Astrocyte of the cerebellum (primary cell): ENCODE results near the gene PCDH7.

ENCODE experiments used
- DNase-seq: peaks from one replicate; pipeline ENCODE4 v3.0.0-alpha.2; 2011; ENCODE audit warnings: low read depth
- H3K4me3 ChIP-seq: 2 replicates; pipeline ENCODE4 v1.5.1; 2011; ENCODE audit warnings: mild to moderate bottlenecking, low read depth, low read length, moderate library complexity
- CTCF ChIP-seq: IDR thresholded peaks from 2 replicates; pipeline ENCODE4 v1.5.1; 2012; ENCODE audit warnings: low read length, low read depth, moderate library complexity, mild to moderate bottlenecking; ENCODE audit errors: missing control alignments
- in situ Hi-C: cut with HindIII; loops from 2 replicates; pipeline ENCODE4 v1.10.0; 2017; ENCODE audit warnings: low sequenced_read_pairs

The PCDH7 gene

GRCh38 chr4:30720021-30720660 lies at the start of gene PCDH7:
TSS of gene PCDH7 (plus strand) at chr4:30720369. CDS start at chr4:30721423, 1,054 bp downstream.
- H3K4me3 ChIP-seq, result peak within 1 kb of the TSS; percentile 62
- DNase-seq, result no peak
- no peak for TF ChIP-seq CTCF
- in situ Hi-C loops, result no loop called here

GRCh38 chr4:30671926-30672448 lies 48.2 kb upstream of the PCDH7 start:
- no peak for DNase-seq
- no peak overlapping the region for H3K4me3 ChIP-seq
- no peak for TF ChIP-seq CTCF
- in situ Hi-C loops, result no loop called here

- TF ChIP-seq CTCF, result no peak
- DNase-seq, result no peak
- no peak overlapping the region for H3K4me3 ChIP-seq
- in situ Hi-C loops, result no loop called here
Measured at GRCh38 chr4:30696191-30696590, 24.0 kb upstream of the PCDH7 start.

GRCh38 chr4:30714408-30715031 lies 5.6 kb upstream of the PCDH7 start:
- DNase-seq, result no peak
- peak; percentile 87 for TF ChIP-seq CTCF
- in situ Hi-C loops, result no loop called here
- H3K4me3 ChIP-seq, result no peak overlapping the region

DNA sequence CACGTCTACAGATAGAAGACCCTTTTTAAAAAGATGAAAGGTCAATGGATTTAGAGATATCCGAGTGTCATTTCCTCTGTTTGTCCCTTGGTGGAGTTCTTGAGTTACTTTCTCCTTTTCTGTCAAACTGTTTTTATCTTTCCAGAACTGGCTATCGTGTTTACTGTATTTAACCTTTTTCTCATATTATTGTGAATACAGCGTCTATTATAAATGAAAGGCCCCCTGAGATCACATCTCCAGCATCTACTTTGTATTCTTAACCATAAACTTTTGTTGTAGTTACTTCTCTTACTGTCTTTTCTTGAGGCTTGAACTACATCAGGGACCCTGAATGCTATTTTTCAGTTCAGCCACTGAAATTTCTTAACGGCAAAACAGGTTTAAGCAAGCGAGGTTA lies 4.0 kb upstream of the PCDH7 start:
- in situ Hi-C loops, result no loop called here
- peak; percentile 53 for TF ChIP-seq CTCF
- no peak for DNase-seq
- peak overlapping the region; percentile 62 for H3K4me3 ChIP-seq

DNA sequence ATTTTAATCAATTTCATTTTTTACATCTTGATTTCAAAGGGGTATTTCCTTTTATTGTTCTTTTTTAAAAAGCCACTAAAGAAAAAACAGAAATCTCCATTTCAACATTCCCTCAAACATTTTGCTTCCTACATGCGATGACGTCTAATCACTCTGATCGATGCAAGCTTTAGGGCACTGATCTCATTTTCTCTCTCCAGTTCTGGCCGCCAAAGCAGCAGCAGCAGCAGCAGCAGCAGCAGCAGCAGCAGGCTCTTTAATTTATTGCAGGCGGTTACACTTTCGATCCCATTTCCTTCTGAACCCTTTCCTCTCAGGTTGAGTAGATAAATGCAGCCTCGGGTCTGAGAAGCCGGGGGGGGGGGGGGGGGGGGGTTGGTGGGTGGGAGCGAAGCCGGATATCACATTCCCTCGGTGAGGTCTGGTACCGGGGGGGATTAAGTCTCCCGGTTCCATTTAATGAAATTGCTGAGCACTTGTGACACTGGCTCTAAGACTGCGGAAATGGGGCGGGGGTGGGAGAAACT lies 3.4 kb upstream of the PCDH7 start:
- no peak for DNase-seq
- no peak for TF ChIP-seq CTCF
- in situ Hi-C loops, result no loop called here
- H3K4me3 ChIP-seq, result peak overlapping the region; percentile 62
